Fibroblast of lung (primary cell): ENCODE measurements around the gene RIPK1.

Source experiments
- CTCF ChIP-seq, 2 donors: IDR thresholded peaks in 1 of 2; conservative IDR thresholded peaks in 1 of 2; 1 replicate in 1 of 2; 2 replicates in 1 of 2; pipeline ENCODE4 v1.5.1; 2011 to 2012; ENCODE audit warnings: low read length in 2 of 2, control low read depth in 1 of 2, inconsistent platforms in 1 of 2, low read depth in 1 of 2, mild to moderate bottlenecking in 1 of 2
- EZH2 ChIP-seq: IDR thresholded peaks from 2 replicates; pipeline ENCODE4 v1.5.1; 2012; ENCODE audit warnings: low read length, control low read depth, mild to moderate bottlenecking; ENCODE audit errors: missing control alignments

- TF ChIP-seq CTCF (conservative IDR thresholded peaks at IDR 0.05 in 1 of 2, IDR thresholded peaks at IDR 0.05 in 1 of 2; ENCODE audit: low read depth in 1 of 2, low read length in 2 of 2) (no peak), EZH2 (no peak)
Measured at GRCh38 chr6:3094815-3095214, 26.5 kb downstream of the RIPK1 start.
